NCI-H1092 treated with DMSO at 0.1 percent for 48 hours (cell line): Measurements from ENCODE around the gene LDLRAD3.
A peak's percentile ranks its signal among the peaks of the same experiment; 100 is the strongest.
"Not testable (repeated sequence)": the region's sequence is repeated elsewhere in the genome, so short reads cannot be mapped to it uniquely, and the experiment has no call there.

Source experiments
- DNase-seq: peaks from one replicate; lab custom pipeline; 2025; lab: John Stamatoyannopoulos, UW

Gene LDLRAD3

GRCh38 chr11:35943713-35944502 is at the start of gene LDLRAD3:
Gene LDLRAD3 (plus strand): TSS chr11:35944062. CDS start chr11:35944099, 37 bp downstream.
- peak; percentile 61 for DNase-seq

GRCh38 chr11:35897019-35897418 is 46.8 kb upstream of the LDLRAD3 start:
- DNase-seq: no peak

GRCh38 chr11:35902961-35903360 is 40.9 kb upstream of the LDLRAD3 start:
- no peak for DNase-seq

GRCh38 chr11:35905646-35906276 is 38.1 kb upstream of the LDLRAD3 start:
- no peak for DNase-seq

- DNase-seq: no peak
Observed at GRCh38 chr11:35906277-35906661, 37.6 kb upstream of the LDLRAD3 start.

- no peak for DNase-seq
Observed at GRCh38 chr11:35906681-35907080, 37.2 kb upstream of the LDLRAD3 start.

GRCh38 chr11:35907648-35908431 is 36.0 kb upstream of the LDLRAD3 start:
- DNase-seq: no peak

GRCh38 chr11:35908432-35908771 is 35.5 kb upstream of the LDLRAD3 start:
- not testable (repeated sequence) for DNase-seq

GRCh38 chr11:35909511-35910265 is 34.2 kb upstream of the LDLRAD3 start:
- DNase-seq: no peak

GRCh38 chr11:35911013-35911412 is 32.8 kb upstream of the LDLRAD3 start:
- no peak for DNase-seq

- DNase-seq: no peak
Observed at GRCh38 chr11:35911616-35912165, 32.2 kb upstream of the LDLRAD3 start.

- DNase-seq: not testable (repeated sequence)
Observed at GRCh38 chr11:35912436-35912835, 31.4 kb upstream of the LDLRAD3 start.

GRCh38 chr11:35912883-35913624 is 30.8 kb upstream of the LDLRAD3 start:
- DNase-seq: no peak

GRCh38 chr11:35914816-35915215 is 29.0 kb upstream of the LDLRAD3 start:
- DNase-seq: no peak

- DNase-seq: no peak
Observed at GRCh38 chr11:35916270-35916669, 27.6 kb upstream of the LDLRAD3 start.

GRCh38 chr11:35917676-35918075 is 26.2 kb upstream of the LDLRAD3 start:
- DNase-seq: no peak

- DNase-seq: no peak
Observed at GRCh38 chr11:35918716-35919115, 25.1 kb upstream of the LDLRAD3 start.

GRCh38 chr11:35919244-35919643 is 24.6 kb upstream of the LDLRAD3 start:
- DNase-seq: peak; percentile 66

GRCh38 chr11:35923452-35923851 is 20.4 kb upstream of the LDLRAD3 start:
- no peak for DNase-seq

GRCh38 chr11:35924811-35925210 is 19.1 kb upstream of the LDLRAD3 start:
- no peak for DNase-seq

- DNase-seq: peak; percentile 8
Observed at GRCh38 chr11:35927104-35927503, 16.8 kb upstream of the LDLRAD3 start.
